ENCODE measurements around the gene CFC1B. TPM values are rescaled to one million over a fixed set of nuclear protein-coding genes. Genes with fewer than 3 reads are reported as not detected.
"Not testable (repeated sequence)": the region's sequence is repeated elsewhere in the genome, so short reads cannot be mapped to it uniquely, and the experiment has no call there.

CFC1B gene
- polyA plus RNA-seq (2013, experiment 1 of 2), result not detected
- not detected for polyA plus RNA-seq (2013, experiment 2 of 2)

DNA sequence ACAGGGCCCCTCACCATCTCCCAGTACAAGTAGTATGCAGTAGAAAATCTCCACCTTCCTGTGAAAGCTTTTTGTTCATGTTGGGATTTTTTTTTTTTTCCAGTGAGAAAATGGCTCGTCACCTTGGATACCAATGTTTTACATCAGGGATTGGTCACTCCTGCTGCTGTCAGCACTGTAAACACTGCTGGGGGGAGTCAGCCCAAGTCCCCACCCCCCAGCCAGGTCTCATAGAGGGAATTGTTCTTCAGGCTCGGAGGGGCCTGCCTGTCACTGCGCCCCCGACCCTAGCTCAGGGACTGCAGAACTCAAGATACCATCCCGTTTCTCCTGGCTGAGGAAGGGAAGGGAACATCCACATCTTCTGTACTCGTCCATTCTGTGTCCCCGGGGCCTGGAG is at the start of gene CFC1B:
Gene CFC1B (plus strand): TSS at position 231 of the 400 bp plus-strand sequence. CDS start 263 bp downstream, outside the sequence.
- H2BK12ac ChIP-seq (ENCODE audit: low read length); H3K9ac ChIP-seq (ENCODE audit: low read depth, low read length, poor library complexity); H3K18ac ChIP-seq (ENCODE audit: low read length); H3K4me1 ChIP-seq (ENCODE audit: control insufficient read depth in 2 of 2, insufficient read depth in 1 of 2, low read depth in 1 of 2, low read length in 2 of 2); H2BK5ac ChIP-seq (ENCODE audit: low read length); H2BK15ac ChIP-seq (ENCODE audit: low read length); H3K4me2 ChIP-seq (ENCODE audit: insufficient read depth, low read length, poor library complexity, severe bottlenecking); DNase-seq (ENCODE audit: low spot score); H3K9me3 ChIP-seq (replicated peaks in 1 of 2; ENCODE audit: control insufficient read depth in 2 of 2, insufficient read depth in 1 of 2, low read depth in 1 of 2, low read length in 2 of 2); H2BK120ac ChIP-seq (ENCODE audit: low read depth, low read length); H4K91ac ChIP-seq (ENCODE audit: low read depth, low read length, poor library complexity); H3K36me3 ChIP-seq (replicated peaks in 1 of 2; ENCODE audit: control insufficient read depth in 2 of 2, insufficient read depth in 2 of 2, low read length in 2 of 2); H3K4ac ChIP-seq (ENCODE audit: low read length); H3K14ac ChIP-seq (ENCODE audit: low read length); H3K23ac ChIP-seq (ENCODE audit: low read depth, low read length, poor library complexity); H3K79me1 ChIP-seq (ENCODE audit: low read depth, low read length); H2AK5ac ChIP-seq (ENCODE audit: low read depth, low read length); H3K27ac ChIP-seq (replicated peaks; ENCODE audit: low read length); H2AFZ ChIP-seq (ENCODE audit: low read length); H4K8ac ChIP-seq (ENCODE audit: low read depth, low read length); H3K4me3 ChIP-seq (ENCODE audit: low read length in 2 of 2); H3K27me3 ChIP-seq (ENCODE audit: control insufficient read depth in 3 of 3, insufficient read depth in 3 of 3, low read depth in 1 of 3, low read length in 3 of 3): not testable (repeated sequence)
- no CpG with 5 or more reads among the region's 7 CpGs for WGBS, 2 donors (ENCODE audit: extremely low coverage in 2 of 2, insufficient read length in 2 of 2, insufficient replicate concordance in 1 of 2)

- H3K4ac ChIP-seq (ENCODE audit: low read length); H2BK15ac ChIP-seq (ENCODE audit: low read length); H3K4me2 ChIP-seq (ENCODE audit: insufficient read depth, low read length, poor library complexity, severe bottlenecking); H3K27me3 ChIP-seq (ENCODE audit: control insufficient read depth in 3 of 3, insufficient read depth in 3 of 3, low read depth in 1 of 3, low read length in 3 of 3); H3K4me3 ChIP-seq (ENCODE audit: low read length in 2 of 2); H4K8ac ChIP-seq (ENCODE audit: low read depth, low read length); H3K18ac ChIP-seq (ENCODE audit: low read length); H2AK5ac ChIP-seq (ENCODE audit: low read depth, low read length); H2BK120ac ChIP-seq (ENCODE audit: low read depth, low read length); H3K79me1 ChIP-seq (ENCODE audit: low read depth, low read length); H3K9me3 ChIP-seq (replicated peaks in 1 of 2; ENCODE audit: control insufficient read depth in 2 of 2, insufficient read depth in 1 of 2, low read depth in 1 of 2, low read length in 2 of 2); H3K9ac ChIP-seq (ENCODE audit: low read depth, low read length, poor library complexity); H3K27ac ChIP-seq (replicated peaks; ENCODE audit: low read length); H3K36me3 ChIP-seq (replicated peaks in 1 of 2; ENCODE audit: control insufficient read depth in 2 of 2, insufficient read depth in 2 of 2, low read length in 2 of 2); H3K14ac ChIP-seq (ENCODE audit: low read length); H3K23ac ChIP-seq (ENCODE audit: low read depth, low read length, poor library complexity); H2AFZ ChIP-seq (ENCODE audit: low read length); H3K4me1 ChIP-seq (ENCODE audit: control insufficient read depth in 2 of 2, insufficient read depth in 1 of 2, low read depth in 1 of 2, low read length in 2 of 2); H2BK5ac ChIP-seq (ENCODE audit: low read length); DNase-seq (ENCODE audit: low spot score); H2BK12ac ChIP-seq (ENCODE audit: low read length); H4K91ac ChIP-seq (ENCODE audit: low read depth, low read length, poor library complexity): not testable (repeated sequence)
- no CpG with 5 or more reads among the region's 4 CpGs for WGBS, 2 donors (ENCODE audit: extremely low coverage in 2 of 2, insufficient read length in 2 of 2, insufficient replicate concordance in 1 of 2)
Measured at GRCh38 chr2:130491073-130491472, 29.9 kb upstream of the CFC1B start.

DNA sequence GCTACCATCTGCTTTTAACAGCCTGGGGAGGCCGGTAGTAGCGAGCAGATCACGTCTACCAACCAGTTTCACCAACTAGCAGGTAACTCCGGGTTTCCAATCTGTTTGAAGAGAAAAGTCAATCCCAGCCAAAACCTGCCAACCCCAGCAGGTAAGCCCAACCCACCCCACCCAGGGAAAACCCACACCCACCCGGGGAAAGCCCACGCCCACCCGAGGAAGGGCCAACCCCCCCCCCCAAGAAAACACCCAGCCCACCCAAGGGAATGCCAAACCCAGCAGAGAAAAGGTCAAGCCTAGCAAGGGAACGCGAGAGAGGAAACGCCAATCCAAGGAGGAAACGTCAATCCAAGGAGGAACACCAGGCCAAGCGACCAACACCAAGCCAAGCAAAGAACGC is 11.8 kb upstream of the CFC1B start, which contains the start of gene POTEI:
Gene POTEI (minus strand): TSS at position 101 of the 400 bp plus-strand sequence. CDS start 93 bp downstream, at position 8.
- not testable (repeated sequence) for H3K27ac ChIP-seq (replicated peaks; ENCODE audit: low read length); H3K79me1 ChIP-seq (ENCODE audit: low read depth, low read length); H2BK12ac ChIP-seq (ENCODE audit: low read length); H3K27me3 ChIP-seq (ENCODE audit: control insufficient read depth in 3 of 3, insufficient read depth in 3 of 3, low read depth in 1 of 3, low read length in 3 of 3); H3K14ac ChIP-seq (ENCODE audit: low read length); H3K4me2 ChIP-seq (ENCODE audit: insufficient read depth, low read length, poor library complexity, severe bottlenecking); DNase-seq (ENCODE audit: low spot score); H2BK5ac ChIP-seq (ENCODE audit: low read length); H2BK15ac ChIP-seq (ENCODE audit: low read length); H3K4me1 ChIP-seq (ENCODE audit: control insufficient read depth in 2 of 2, insufficient read depth in 1 of 2, low read depth in 1 of 2, low read length in 2 of 2); H3K36me3 ChIP-seq (replicated peaks in 1 of 2; ENCODE audit: control insufficient read depth in 2 of 2, insufficient read depth in 2 of 2, low read length in 2 of 2); H3K9ac ChIP-seq (ENCODE audit: low read depth, low read length, poor library complexity); H4K8ac ChIP-seq (ENCODE audit: low read depth, low read length); H4K91ac ChIP-seq (ENCODE audit: low read depth, low read length, poor library complexity); H2BK120ac ChIP-seq (ENCODE audit: low read depth, low read length); H3K4ac ChIP-seq (ENCODE audit: low read length); H2AK5ac ChIP-seq (ENCODE audit: low read depth, low read length); H3K23ac ChIP-seq (ENCODE audit: low read depth, low read length, poor library complexity); H3K4me3 ChIP-seq (ENCODE audit: low read length in 2 of 2); H3K18ac ChIP-seq (ENCODE audit: low read length); H3K9me3 ChIP-seq (replicated peaks in 1 of 2; ENCODE audit: control insufficient read depth in 2 of 2, insufficient read depth in 1 of 2, low read depth in 1 of 2, low read length in 2 of 2); H2AFZ ChIP-seq (ENCODE audit: low read length)
- no CpG with 5 or more reads among the region's 13 CpGs for WGBS, 2 donors (ENCODE audit: extremely low coverage in 2 of 2, insufficient read length in 2 of 2, insufficient replicate concordance in 1 of 2)

- not testable (repeated sequence) for H4K8ac ChIP-seq (ENCODE audit: low read depth, low read length); H2BK15ac ChIP-seq (ENCODE audit: low read length); H3K18ac ChIP-seq (ENCODE audit: low read length); H3K9ac ChIP-seq (ENCODE audit: low read depth, low read length, poor library complexity); H3K27me3 ChIP-seq (ENCODE audit: control insufficient read depth in 3 of 3, insufficient read depth in 3 of 3, low read depth in 1 of 3, low read length in 3 of 3); H3K4me1 ChIP-seq (ENCODE audit: control insufficient read depth in 2 of 2, insufficient read depth in 1 of 2, low read depth in 1 of 2, low read length in 2 of 2); H2AK5ac ChIP-seq (ENCODE audit: low read depth, low read length); H3K14ac ChIP-seq (ENCODE audit: low read length); H3K9me3 ChIP-seq (replicated peaks in 1 of 2; ENCODE audit: control insufficient read depth in 2 of 2, insufficient read depth in 1 of 2, low read depth in 1 of 2, low read length in 2 of 2); H2BK120ac ChIP-seq (ENCODE audit: low read depth, low read length); H3K23ac ChIP-seq (ENCODE audit: low read depth, low read length, poor library complexity); DNase-seq (ENCODE audit: low spot score); H2AFZ ChIP-seq (ENCODE audit: low read length); H2BK5ac ChIP-seq (ENCODE audit: low read length); H3K4me3 ChIP-seq (ENCODE audit: low read length in 2 of 2); H4K91ac ChIP-seq (ENCODE audit: low read depth, low read length, poor library complexity); H3K4me2 ChIP-seq (ENCODE audit: insufficient read depth, low read length, poor library complexity, severe bottlenecking); H2BK12ac ChIP-seq (ENCODE audit: low read length); H3K36me3 ChIP-seq (replicated peaks in 1 of 2; ENCODE audit: control insufficient read depth in 2 of 2, insufficient read depth in 2 of 2, low read length in 2 of 2); H3K27ac ChIP-seq (replicated peaks; ENCODE audit: low read length); H3K79me1 ChIP-seq (ENCODE audit: low read depth, low read length); H3K4ac ChIP-seq (ENCODE audit: low read length)
- WGBS, 2 donors (ENCODE audit: extremely low coverage in 2 of 2, insufficient read length in 2 of 2, insufficient replicate concordance in 1 of 2), result no CpG with 5 or more reads among the region's 31 CpGs
Measured at GRCh38 chr2:130510807-130511746, 9.9 kb upstream of the CFC1B start.

All from neuronal stem cell (in vitro differentiated cells).